ENCODE data around the gene HOXA7.

HOXA7 gene

DNA sequence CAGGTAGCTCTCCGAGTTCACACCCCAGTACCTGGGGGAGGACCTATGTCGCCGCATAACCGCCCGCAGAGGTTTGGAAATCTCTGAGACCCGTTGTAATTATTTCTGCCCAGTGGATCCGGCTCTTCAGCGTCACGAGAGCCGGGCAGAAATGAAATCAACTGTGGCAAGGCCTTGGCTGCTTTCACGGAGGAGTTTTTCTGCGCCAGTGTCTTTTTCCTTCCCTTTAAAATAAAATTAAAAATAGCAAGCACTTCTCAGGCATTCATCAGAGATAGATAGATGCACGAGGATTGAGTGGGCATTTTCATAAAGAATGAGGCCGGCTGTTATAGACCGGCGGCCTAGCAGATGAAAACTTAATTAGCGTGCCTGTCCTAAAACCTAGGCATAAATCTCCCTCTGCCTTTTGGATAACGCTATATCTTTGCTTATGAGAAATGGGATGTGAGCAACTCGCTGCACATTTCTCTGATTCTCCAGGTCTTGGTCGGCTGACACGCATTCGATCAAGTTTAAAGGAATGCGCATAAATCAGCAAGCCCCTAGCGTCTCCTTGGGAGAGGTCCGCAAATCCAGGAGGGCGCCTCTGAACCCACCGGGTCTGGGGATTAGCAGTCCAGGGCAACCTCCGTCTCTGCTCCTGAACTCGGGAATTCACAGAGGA lies 37.0 kb upstream of the HOXA7 start:
- no peak for DNase-seq

DNA sequence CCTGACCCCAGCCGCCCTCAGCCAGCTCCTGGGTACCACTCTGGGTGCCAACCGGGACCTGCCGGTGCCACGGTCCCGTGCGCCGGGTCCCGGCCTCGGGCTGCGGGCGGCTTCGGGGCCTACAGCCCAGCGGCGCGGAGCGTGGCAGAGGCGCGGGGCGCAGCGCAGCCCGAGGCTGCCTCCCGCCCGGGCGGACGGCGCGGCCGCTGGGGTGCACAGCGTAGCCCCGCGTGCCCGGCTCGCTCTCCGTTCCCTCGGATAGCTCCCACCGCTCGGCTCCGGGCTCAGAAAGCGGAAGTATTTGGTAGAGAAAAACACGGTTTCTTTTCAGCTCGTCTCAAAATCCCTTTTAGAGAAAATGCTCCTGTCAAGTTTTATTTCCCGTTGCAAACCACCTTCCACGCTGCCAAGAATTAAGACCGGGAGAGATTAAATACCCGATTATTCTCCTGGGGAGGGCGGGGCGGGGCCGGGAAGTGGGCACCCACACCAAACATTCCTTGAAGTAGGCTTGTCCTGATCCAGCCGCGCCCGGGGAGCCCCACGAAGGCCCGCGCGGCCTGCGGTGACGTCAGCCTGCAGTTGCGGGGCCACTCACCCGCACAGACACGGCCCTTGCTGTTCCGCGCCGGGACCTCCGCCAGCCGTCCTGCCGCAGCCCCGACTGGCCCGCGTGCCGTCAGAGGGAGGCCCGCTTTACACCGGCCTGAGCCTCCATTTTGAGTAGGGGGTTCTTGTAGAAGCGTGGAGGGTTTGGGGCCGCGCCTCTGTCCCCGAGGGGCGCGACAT lies 36.3 kb upstream of the HOXA7 start:
- no peak for DNase-seq

DNA sequence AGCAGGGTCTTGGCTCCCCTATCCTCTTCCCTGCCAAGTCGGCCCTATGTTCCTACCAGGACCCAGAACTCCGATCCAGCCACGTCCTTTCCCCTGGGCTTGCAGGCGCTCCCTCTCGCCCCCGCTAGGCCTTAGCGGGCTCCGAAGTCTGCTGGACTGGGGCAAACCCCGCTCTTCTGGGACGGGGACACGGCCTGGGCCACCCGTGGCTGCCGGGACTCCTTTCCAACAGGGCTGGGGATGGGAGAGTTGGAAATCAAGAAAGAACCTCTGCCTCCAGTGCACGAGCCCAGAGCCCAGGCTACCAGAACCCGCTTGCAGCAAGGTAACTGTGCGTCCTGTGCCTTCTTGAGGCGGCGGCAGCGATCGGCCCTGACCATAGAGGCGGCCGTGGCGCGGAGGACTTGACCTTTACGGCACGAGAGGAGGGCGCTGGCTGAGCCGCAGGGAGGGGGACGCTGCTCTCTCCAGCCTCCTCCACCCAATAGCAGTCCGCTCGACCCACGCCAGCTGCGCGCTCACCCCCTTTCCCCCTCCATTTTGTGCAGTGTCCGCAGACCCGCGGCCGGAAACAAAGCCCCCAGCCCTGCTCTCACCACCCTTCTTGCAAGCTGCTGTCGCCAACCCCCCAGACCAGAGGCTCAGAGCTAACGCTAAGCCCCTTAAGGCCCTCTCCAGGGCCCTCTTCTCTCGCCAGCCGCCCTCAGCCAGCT lies 35.5 kb upstream of the HOXA7 start:
- DNase-seq: no peak

DNA sequence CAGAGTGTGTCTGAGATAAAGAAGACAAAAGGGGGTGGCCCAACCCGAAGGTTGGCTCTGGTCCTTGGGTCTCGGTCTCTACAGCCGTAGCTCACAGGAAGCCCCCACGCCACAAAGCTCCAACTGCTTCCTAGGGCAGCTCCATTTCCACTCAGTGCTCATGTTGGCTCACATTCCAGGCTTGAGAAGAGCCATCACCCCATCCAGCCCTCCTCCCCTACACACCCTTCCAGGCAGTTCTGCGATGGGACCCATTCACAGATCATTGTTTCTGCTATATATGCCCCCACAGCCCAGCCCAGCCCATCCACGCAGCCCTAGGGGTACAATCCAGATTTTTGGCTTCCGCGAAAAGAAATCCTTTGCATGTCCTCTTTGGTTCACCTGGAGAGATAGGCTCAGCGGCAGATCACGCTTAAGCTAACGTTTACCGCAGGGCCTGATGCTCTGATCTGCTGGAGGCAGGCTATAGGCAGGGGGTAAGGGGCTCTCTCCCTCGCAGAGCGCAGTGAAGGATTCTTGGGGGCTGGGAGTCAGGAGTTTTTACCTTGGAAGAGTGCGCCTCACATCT lies 34.8 kb upstream of the HOXA7 start:
- no peak for DNase-seq

DNA sequence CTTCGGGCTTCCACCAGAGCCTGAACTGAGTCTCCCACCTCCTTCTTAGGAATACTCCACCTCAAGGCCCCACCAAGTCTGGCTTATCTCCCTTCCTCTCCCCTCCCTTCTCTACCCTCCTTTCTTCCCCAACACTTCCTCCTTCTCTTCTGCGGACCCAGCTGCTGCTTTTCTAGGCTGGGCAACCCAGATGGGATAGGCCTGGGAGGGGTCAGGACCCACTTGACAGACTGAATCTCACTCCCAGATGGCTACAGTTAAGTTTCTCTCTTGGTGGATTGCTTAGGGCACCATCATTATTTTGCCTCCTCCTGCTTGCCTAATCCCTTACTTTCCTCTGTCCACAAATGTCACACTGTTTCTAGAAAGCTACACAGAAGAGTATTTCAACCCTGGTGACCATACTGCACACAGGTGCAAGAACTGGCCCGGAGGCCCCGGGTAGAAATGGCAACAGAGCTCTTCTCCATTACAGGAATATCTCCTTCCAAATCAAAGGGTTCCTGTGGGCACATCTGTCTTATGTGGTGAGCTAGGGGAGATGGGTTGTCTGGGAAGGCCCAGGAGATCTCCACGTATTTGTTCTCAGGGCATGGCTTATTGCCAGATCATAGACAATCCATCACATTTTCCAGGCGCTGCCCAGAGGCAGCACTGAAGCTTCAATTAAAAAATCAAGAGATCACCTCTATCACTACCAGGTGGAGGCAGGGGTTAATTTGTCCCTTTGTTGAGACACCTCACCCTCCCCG lies 33.7 kb upstream of the HOXA7 start:
- no peak for DNase-seq

DNA sequence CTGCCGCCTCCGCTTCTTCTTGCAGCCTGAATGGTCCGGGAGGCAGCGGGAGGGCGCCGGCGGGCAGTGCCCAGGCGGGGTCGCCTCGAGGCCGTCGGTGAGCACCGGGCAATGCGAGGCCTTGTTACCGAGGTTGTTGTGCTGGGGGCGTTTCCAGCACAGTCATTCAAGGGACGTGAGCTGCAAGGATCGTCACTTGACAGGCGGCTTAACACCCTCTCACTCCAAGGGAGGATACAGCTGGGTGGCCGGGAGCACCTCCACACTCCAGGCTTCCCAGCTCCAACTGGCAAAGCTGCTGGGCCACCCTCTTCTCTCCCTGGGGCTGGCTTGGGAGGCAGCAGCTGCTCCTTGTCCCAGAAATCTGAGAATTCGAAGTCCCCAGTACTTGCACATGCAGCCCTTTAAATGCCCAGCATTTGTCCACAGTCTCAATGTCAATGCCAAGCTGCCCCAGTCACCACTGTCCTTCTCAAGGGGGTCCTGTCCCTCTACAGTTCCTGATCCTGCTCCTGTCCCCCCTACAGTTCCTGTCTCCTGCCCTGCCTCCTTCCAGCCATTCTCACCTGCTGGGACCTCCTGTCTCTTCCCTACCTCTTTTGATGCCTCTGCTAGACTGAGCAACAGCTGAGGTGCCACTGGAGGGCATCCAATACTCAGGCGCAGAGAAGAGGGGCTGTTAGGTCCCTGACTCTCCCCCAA lies 33.0 kb upstream of the HOXA7 start:
- DNase-seq: no peak

DNA sequence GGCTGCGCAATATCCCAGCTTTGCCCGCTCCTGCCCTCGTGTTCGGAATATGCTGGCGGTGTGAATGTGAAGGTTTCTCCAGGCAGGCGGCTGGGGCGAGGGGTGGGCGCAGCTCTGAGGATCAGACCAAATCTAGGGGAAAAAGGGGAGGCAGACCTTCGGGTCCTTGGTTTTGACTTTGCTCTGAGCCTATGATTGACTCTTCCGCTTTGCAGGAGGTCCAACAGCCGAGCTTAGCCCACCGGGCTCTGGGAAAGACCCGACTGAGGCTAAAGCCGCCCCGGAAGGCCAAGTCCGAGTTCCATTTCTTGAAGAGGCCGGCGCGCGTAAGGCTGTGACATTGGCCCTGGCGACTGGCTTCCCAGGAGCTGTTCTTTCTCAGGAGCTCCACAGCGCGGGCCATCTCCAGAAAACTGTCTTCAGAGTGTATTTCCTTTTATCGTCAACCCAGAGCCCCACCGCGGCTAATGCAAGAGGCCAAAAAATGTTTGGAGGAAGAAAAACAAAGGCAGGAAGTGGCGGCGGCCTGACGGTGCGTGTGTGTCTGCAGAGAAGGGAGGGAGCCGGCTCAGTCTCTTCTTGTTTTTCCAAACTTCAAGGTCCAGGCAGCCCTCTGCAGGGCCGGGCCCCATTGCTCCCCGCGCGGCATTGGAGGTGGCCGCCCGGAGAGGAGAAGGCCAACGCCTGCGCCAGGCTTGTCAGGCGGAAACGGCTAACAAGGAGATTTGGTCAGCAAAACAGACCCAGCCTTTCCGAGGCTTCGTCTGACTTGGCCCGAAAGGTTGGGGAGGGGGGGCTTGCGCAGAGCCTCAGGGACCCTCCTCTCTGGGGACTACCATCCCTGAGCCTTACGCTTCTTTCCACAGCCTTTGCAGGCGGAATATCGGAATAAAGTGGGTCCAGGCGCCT lies 32.2 kb upstream of the HOXA7 start:
- DNase-seq: no peak

DNA sequence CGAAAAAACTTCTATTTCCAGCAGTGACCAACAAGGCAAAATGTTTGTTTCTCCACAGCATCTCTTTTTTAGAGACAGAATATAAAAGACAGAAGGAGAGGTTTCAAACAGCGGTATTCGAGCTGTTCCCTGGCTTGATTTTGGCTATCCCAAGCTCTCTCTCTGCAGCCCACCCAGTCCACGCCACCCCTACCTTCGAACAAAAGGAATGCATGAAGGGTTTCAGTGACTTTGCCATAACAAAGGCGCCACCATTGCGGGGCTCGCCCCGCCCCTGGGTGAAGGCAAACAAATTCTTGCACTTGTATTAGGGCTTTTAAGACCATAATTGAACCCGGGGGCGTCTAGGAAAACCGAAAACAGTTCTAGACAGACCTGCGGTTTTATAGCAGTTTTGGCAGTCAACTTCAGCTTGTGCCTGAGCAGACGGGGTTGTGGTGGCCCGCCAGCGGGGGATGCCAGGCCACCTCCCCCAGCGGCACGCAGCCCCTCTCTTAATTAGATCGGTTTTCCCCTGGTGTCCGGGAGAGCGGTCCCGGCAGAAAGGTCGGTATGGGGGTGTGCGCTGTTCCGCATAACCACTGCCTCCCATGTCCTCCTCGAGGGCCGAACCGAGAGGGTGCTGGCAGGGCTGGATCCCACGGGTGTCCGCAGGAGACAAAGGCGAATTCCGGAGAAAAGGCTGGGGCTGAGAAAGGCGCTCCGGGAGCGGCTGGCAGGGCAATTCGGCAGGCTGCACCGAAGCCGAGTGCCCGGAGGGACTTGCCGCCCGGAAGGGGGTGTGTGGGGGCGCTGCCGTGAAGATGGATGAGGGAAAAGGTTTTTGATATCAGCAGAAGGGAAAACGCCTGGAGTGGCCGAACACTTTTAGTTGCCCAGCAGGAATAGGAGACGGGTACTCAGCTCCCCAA lies 31.3 kb upstream of the HOXA7 start:
- no peak for DNase-seq

DNA sequence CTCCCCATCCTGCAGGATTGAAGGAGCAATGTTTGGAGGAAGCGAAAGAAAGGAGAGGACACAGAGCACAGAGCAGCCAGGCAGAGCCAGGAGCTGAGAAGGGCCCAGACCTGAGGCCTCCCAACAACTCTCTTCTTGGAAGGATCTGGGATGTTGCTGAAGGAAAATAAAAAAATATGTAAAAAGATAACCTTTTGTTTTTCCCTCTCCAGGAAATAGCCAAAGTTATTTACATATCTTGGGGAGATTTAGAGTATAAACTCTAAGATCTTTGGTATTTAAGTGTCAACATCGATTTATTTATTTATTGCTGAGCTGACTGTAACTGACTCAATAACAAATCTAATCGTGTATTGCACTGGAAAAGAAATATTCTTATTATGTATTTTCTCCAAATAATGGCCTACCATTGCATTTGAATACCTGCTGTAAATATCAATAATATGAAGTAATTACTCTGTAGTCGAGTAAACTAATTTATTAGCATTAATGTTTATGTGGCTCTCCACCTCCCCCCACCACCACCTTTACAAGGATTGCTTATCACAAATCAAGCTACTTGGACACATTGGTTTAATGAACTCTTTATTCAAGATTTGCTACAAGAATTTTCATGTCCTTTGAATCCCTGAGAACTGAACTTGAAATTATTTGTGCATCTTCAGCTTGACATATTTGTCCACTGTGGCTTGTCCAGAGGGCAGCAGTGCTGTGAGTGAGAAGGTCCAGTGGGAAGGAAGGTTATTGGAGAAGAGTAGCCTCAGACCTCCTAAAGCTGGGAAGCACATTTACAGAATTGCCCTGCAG lies 30.4 kb upstream of the HOXA7 start:
- no peak for DNase-seq

DNA sequence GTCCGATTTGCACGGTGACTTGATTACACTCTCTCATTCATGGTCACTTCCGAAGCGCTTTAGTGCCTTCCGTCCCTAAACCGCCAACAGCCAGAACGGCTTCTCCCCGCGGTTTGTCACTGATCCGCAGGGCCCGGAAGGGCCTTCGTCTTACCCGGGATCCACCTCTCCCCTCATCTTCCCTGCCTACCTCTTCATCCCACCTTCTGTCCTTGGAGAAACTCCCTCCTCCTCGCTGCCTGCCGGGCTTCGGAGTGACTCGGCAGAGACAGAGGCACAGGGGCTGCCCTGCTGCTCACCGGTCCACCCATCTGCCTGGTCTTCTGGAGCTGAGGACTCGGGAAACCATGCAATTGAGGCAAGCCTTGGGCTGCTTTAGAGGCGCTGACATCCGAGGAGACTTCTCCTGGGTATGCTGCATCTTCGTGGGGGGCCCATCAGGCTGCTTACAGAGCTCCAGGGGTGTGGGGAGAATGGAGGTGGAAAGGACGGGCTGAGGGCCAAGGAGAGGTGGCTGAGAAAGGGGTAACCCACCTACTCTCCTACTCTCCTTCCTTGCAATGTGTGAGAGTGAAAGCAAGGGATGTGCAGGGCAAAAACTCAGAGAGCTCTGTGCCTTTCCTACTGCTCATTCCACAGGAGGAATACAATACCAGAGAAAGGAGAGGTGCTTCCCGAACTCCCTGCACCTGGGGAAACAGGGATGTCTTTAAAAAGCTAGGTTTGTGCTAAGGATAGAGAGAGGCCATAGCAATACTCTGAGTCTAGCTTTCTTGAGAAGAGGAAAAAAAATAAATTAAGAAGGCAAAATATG lies 29.6 kb upstream of the HOXA7 start:
- no peak for DNase-seq

DNA sequence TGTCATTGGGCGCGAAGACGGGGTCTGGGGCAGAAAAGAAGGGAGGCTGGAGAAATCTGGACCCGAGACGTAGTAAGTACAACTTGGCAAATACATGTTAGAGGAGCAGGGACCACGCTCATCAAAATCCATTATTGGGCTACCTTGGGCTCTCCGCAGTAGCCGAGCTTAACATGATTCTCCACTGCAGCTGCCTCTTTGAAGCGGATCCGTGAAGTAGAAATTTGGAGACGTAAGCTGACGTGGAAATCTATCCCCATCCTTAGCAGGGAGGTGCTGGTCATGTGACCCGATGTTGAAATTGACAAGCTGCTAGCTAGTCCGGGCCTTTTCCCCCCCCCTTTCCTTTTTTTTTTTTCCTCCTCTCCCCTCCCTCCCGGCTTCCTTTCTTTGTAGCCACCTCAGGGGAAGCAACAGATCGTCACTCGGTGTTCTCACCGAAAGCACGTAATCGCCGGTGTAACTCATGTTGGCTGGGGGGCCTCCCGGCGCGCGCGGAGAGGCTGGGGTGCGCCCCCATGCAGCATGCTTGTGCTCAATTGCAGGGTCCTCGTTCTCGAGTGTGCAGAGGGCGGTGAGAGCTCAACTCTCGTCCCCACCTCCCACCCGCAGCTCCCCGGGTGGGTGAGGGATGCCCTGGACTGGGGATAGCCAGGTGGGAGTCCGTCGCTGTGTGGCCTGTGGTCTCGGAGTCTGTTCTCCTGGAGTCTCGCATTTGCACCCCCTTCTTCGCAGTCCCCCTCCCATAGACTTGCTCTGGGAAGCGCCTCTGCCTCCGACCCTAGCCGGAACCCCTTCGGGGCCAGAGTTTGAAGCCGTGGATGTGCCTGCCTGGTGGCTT lies 28.8 kb upstream of the HOXA7 start, which contains the start of gene HOXA11:
Gene HOXA11 (minus strand): TSS at position 220 of the 841 bp plus-strand sequence. CDS start 88 bp downstream, at position 132.
- peak; percentile 57 to 63 for DNase-seq

DNA sequence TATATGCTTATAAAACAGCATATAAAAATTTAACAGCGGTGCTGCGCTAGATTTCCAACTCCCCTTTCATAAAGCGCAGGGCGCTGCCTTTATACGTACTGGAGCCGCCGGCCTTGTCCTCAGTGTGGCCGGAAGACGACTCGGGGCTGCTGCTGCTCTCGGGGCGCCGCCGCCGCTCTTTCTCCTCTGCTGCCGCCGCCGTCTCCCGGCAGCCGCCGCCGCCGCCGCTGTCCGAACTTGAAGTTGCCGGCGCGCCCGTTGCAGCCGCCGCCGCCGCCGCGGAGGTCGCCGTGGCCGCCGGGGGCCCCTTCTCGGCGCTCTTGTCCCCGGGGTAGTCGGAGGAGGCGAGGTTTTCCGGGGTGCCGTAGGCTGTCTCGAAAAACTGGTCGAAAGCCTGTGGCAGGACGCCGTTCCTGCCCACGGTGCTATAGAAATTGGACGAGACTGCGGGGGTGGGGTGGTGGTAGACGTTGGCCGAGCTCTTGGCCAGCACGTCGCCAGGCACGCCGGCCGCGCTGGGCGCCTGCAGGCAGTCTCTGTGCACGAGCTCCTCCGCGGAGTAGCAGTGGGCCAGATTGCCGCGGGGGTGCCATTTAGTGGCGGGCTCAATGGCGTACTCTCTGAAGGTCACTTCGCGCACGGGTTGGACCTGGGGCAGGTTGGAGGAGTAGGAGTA lies 28.0 kb upstream of the HOXA7 start:
- peak; percentile 47 to 62 for DNase-seq

DNA sequence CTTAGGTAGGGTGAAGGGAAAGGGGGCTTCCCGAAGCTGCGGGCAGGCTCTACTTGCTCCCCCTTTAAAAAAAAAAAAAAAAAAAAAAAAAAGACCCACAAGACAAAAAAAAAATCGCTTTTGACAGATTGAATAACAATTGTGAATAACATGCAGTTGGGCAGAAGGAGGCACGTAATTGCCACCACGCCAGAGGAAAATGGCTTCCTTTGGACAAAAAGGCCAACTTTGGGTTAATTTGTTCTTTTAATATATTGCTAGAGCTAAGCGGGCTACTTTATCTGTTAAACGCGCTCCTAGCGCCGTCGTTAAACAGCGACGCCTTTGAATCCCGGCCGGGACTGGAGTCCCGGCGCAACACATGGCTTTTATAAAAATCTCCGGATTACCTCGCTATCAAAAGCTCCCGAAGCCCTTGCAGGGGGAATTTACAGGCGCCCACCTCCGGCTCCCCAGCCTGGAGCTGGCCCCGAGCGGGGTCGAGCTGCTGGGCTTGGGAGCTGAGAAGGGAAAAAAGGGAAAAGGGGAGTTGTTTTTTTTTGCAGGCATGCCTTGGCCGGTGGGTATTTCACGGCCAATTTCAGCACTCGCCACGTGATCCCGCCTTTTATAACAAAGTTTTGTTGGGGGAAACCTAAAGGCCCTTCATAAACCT lies 27.3 kb upstream of the HOXA7 start:
- DNase-seq: peak in 1 of 2 experiments; percentile 51

DNA sequence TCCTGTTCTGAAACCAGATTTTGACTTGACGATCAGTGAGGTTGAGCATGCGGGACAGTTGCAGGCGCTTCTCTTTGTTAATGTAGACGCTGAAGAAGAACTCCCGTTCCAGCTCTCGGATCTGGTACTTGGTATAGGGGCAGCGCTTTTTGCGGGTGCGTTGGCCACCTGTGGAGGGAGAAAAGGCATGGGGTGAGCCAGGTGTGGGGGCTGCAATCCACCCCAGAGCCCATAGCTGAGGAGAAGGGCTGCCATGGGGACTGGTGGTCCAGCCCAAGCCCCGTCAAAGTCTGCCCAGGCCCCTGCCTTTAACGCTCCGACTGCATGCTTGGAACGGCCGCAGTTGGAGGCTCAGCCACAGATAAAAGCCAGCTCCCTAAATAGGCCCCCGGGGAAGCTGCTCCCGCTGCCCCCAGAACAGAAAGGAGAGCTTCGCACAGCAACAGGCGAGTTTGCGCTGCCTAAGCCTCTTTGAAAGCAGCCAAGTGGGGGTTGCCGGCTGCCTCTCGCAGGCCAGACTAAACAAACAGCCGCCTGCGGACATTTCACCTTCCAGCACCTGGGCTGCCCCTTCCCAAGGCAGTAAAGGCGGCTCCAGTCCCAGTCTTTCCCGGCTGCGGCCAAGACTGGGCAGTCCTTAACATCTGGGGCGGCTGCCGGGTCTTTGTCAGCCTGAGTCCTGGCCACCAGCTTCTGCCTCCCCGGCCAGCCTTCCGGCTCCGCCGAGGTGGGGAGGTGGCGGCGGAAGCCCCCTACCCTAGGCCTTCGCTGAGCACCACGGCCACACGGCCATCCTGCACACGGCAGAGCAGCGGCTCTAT lies 26.6 kb upstream of the HOXA7 start:
- DNase-seq: peak; percentile 37 to 57

DNA sequence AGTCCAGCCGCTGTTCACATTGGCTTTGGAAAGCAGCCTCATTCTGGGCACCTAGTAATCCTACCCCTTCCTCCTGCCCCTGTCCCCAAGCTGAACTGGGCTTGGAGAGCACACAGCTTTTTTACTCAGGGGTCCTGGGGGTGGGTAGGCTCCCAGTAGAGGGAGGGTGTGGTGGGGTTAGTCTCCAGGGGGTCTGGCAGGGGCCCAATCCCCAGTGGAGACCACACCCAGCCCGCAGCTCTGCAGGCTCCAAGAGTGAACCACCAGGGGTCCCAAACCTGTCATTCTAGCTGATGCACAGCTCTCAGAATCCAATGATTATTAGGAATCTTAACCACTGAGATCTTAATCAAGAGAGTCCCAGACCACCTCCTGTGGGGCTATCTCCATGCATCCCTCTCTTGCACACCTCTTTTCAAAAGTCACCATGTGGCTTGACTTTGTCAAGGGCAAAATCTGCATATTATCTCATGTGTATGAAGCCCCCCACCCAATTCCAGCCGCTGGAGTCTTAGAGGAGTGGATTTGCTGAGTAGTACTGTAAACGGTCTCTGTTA lies 25.9 kb upstream of the HOXA7 start:
- no peak for DNase-seq

Data from NCI-H2081 (cell line).